GM19463 (cell line): ENCODE data around the gene HAND2.

Experiments used
- ATAC-seq: cut with Tn5 transposase; IDR thresholded peaks from one replicate; pipeline ENCODE4 v1.9.1; 2021; ENCODE audit warnings: mild to moderate bottlenecking, moderate library complexity; ENCODE audit not compliant: unreplicated experiment

Gene HAND2

GRCh38 chr4:173521467-173522159 is 8.4 kb downstream of the HAND2 start:
- ATAC-seq, result no peak

GRCh38 chr4:173520921-173521466 is 9.0 kb downstream of the HAND2 start:
- ATAC-seq, result no peak

GRCh38 chr4:173519111-173520101 is 10.6 kb downstream of the HAND2 start:
- no peak for ATAC-seq

GRCh38 chr4:173518425-173519102 is 11.5 kb downstream of the HAND2 start:
- ATAC-seq, result no peak

- no peak for ATAC-seq
Observed at GRCh38 chr4:173517781-173518424, 12.1 kb downstream of the HAND2 start.

GRCh38 chr4:173516621-173517524 is 13.2 kb downstream of the HAND2 start:
- ATAC-seq, result no peak

- no peak for ATAC-seq
Observed at GRCh38 chr4:173515458-173515857, 14.6 kb downstream of the HAND2 start.

- no peak for ATAC-seq
Observed at GRCh38 chr4:173514641-173515217, 15.3 kb downstream of the HAND2 start.

- no peak for ATAC-seq
Observed at GRCh38 chr4:173513651-173514050, 16.4 kb downstream of the HAND2 start.

GRCh38 chr4:173511787-173512361 is 18.2 kb downstream of the HAND2 start:
- ATAC-seq, result no peak

GRCh38 chr4:173509036-173510001 is 20.7 kb downstream of the HAND2 start:
- peak; percentile 27 for ATAC-seq

- no peak for ATAC-seq
Observed at GRCh38 chr4:173508386-173509035, 21.5 kb downstream of the HAND2 start.

GRCh38 chr4:173507471-173508385 is 22.3 kb downstream of the HAND2 start:
- ATAC-seq, result no peak

- ATAC-seq, result peak; percentile 8
Observed at GRCh38 chr4:173506597-173507211, 23.3 kb downstream of the HAND2 start.

GRCh38 chr4:173505924-173506518 is 24.0 kb downstream of the HAND2 start:
- ATAC-seq, result peak; percentile 67
